ENCODE data around the gene XIRP1.
A peak's percentile ranks its signal among the peaks of the same experiment; 100 is the strongest.

Gene XIRP1

DNA sequence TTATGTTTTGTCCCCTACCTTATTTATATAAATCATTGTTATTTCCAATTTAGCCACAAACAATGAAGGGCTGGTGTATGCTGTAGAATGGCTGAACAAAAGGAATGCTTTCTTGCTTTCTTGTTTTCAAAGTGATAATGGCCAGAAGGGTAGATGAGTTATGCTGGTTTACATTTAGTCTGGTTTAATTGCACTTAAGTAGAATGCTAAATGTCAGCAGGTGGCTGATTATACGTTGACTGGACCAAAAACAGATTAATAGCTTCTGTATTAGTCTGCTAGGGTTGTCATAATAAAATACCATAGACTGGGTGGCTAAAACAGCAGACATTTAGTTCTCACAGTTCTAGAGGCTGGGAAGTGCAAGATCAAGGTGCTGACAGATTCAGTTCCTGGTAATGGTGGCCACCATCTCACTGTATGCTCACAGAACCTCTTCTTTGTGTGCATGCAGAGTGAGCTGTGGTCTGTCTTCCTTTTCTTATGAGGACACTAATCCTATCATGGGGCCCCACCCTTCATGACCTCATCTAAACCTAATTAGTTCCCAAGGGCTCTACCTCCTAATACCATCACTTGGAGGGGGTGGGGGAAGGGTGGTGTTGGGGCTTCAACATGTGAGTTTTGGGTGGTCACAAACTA lies 17.1 kb upstream of the XIRP1 start:
- no peak for DNase-seq (ENCODE audit: low spot score)

DNA sequence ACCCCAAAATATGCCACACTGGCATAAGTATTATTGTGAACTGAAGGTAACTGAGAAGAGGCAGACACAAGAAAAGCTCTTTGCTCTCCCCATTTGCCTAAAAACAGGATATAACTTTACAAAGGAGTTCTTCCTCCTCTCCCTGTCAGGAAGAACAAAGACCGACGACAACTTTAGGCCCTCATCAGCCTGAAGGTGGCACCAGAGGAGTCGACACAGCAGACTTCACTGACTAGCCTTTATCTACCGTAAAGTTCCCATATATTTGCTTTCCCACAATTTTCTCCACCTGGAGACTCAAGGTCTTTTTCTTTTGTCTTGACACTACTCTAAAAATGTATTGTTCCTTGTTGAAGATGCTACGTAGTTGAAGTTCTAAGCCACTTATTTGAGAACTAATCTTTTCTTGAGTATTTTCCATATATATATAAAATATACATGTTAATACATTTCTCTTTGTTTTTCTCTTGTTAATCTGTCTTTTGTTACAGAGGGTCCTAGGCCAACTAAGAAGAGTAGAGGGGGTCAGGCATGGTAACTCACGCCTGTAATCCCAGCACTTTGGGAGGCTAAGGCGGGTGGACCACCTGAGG lies 16.2 kb upstream of the XIRP1 start:
- DNase-seq (ENCODE audit: low spot score), result peak; percentile 65

- no peak for DNase-seq (ENCODE audit: low spot score)
These were observed 15.2 kb upstream of the XIRP1 start for GRCh38 chr3:39207361-39208186.

DNA sequence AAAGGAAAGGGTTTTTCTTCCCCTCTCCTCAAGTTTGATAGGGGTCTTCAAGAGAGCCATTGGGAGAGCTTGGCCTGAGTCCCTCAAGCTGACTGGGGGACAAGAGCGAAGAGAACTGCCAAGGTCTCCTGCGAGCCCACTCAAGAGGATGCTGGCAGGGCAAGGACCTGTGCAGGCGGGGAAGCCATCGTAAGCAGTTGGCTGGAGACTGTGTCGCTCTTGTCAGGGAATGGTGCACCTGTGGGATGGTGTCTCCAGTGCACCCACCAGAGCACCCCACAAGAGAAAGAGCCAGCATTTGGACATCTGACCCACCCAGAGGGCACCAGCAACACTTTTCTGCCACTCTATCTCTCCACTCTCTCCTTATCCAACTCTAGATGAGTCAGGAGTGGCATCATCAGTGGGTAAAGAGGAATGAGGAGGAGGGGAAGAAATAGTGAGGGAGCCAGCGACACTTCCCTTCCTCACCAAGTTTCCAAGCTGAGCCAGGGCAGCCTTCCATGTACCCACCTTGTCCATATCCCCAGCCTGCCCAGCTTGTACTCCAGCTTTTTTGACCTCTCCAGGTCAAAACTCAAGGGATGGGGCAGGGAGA lies 13.6 kb upstream of the XIRP1 start:
- no peak for DNase-seq (ENCODE audit: low spot score)

GRCh38 chr3:39205131-39205530 lies 12.7 kb upstream of the XIRP1 start:
- DNase-seq (ENCODE audit: low spot score), result no peak

- no peak for DNase-seq (ENCODE audit: low spot score)
These were observed 11.5 kb upstream of the XIRP1 start for GRCh38 chr3:39203860-39204259.

- no peak for DNase-seq (ENCODE audit: low spot score)
These were observed 11.0 kb upstream of the XIRP1 start for GRCh38 chr3:39203402-39203801.

GRCh38 chr3:39202094-39202493 lies 9.7 kb upstream of the XIRP1 start:
- no peak for DNase-seq (ENCODE audit: low spot score)

DNA sequence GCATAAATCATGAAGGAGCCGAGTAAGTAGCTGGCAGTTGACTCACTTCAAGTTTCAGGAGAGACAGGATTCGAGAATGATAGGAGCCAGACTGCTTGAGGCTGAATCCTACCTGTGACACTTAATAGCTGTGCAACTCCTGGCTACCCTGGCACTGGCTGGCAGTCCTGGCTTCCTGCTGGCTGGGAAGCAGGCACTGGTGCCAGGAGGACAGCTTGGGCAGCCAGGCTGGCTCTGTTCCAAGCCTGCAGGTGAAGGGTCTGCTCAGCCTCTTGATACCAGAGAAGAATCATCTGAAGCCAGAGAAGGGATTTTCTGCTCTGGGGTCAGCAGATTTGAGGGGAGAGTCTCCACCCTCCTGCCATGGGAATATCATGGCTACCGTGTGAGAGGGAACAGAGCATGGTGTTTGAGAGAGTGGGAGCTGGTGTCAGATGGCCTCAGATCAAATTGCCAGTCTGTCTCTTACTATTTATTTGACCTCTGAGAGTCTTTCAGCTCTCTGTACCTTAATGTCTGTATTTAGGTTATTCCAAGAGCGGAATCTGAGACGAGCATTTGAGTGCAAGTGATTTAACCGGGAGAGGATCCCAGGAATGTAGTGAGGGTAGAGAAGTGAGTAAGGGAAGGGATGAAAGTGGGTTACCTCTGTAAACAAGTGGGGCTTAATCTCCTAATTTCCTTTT lies 4.4 kb upstream of the XIRP1 start:
- DNase-seq (ENCODE audit: low spot score), result no peak

DNA sequence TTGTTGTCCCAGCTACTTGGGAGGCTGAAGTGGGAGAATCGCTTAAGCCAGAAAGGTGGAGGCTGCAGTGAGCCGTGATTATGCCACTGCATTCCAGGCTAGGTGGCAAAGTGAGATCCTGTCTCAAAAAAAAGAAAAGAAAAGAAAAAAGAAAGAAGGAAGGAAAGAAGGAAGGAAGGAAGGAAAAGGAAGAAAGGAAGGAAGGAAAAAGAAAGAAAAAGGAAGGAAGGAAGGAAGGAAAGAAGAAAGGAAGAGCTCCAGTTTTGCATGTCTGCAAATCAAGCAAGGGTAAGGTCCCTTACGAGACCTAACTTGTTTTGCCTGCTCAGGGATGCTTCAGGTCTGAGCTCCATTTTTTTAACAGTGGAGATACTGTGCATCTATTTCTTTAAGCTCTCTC lies 3.6 kb upstream of the XIRP1 start:
- no peak for DNase-seq (ENCODE audit: low spot score)

DNA sequence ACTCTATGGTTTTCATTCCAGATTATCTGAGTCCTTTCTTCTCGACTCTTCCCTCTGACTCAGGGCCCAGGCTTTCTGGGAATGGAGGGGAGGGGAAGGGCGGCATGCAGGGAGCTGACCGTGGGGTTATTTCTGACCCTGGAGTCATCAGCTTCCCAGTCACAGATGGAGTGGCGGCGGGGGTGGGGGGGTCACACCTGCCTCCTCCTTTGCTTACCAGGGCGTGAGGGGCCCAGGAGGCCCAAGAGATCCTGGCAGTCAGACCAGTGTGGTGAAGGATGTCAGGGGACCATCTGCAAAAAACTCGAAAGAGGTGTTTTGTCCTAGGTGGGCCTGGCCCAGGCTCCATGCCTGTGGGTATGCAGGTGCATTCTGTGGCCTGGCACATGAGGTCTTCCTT lies 996 bp upstream of the XIRP1 start:
- DNase-seq (ENCODE audit: low spot score), result no peak

- DNase-seq (ENCODE audit: low spot score), result no peak
These were observed 622 bp downstream of the XIRP1 start for GRCh38 chr3:39191773-39192172.

DNA sequence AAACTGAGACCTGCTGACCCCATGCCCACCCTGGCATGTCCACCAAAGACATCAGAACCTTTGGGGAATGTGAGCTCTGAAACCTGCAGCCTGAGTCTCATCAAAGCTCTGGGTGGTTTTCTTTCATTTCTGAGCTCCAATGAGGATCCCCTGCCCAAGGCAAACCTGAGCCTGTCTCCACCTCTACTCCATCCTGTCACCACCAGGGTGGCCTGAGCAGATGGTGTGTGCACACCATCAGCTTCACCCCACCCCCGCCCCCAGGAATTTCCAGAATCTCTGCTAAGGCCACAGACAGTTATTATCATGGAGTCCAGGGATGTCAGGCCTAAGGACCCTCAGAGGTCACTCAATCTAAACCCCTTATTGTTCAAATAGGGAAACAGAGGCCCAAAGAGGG lies 1.3 kb downstream of the XIRP1 start:
- DNase-seq (ENCODE audit: low spot score), result no peak

GRCh38 chr3:39190281-39191025 lies 1.9 kb downstream of the XIRP1 start:
- DNase-seq (ENCODE audit: low spot score), result no peak

GRCh38 chr3:39189959-39190269 lies 2.5 kb downstream of the XIRP1 start:
- peak; percentile 62 for DNase-seq (ENCODE audit: low spot score)

DNA sequence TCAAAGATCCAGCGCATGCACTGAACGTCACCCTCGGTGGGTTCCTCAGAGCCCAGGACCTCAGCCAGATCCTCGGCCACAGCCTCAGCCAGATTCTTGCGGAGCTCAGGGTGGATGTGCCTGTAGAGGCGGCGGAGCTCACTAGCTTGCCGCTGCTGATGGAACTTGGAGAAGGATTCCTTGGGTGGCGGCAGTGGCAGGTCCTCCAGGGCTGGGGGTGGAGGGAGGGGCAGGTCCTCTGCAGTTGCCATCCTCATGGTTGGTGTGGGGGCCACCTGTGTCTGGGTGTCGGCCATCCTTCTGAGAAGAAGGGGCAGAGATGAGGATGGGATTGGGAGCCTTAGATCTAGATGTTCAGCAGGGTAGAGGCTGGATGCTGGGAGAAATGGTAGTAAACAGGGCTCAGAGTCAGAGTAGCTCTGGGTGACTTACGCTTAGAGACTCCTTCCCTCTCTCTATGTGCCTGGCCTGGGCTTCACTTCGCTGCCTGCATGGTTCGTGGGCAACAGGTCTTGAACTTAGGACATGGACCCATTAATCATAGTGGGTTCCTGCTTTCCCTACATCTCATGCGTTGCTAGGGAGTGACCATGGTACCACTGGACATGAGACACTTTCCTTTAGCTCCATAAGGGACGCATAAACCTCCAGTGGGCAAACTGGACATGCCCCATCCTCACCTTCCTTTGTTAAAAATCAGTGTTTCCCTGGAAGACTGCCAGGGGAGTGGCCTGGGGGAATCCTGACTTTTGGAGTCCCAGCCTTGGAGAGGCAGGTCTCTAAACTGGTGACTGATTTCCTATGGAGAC lies 3.0 kb downstream of the XIRP1 start:
- DNase-seq (ENCODE audit: low spot score), result no peak

DNA sequence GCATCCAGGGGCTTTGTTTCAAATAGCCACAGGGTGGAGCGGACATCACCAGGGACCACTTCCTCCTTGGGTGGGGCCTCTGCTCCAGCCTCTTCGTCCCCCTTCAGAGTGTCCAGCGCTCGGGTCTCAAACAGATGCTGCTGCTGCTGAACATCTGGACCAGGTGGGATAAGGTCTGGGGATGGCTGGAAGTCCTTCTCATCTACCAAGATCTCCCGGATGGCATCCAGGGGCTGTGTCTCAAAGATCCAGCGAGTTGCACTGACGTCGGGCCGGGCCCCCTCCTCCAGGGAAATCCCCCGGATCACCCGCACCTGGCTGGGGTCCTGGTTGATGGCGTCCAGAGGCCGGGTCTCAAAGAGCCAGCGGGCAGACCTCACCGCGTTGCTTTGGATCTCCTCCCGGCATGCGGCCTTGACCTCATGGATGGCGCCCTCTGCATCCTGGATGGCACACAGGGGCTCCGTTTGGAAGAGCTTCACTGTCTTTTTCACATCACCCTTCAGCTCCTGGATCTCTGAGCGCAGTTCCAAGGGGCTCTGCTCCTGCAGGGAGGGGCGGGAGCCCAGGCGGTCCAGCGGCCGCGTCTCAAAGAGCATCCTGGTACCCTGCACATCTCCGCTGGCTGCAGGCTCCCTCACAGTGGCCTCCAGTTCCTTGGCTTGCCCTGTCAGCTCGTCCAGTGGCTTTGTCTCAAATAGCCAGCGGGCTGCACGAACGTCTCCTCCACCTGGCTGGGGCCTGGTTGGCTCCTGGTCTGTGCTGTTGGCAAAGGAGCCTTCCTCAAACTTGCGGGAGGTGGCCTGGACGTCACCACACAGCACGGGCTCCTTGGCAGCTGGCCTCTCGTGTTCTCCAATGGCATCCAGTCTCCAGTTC lies 3.9 kb downstream of the XIRP1 start:
- DNase-seq (ENCODE audit: low spot score), result no peak

- no peak for DNase-seq (ENCODE audit: low spot score)
These were observed 4.8 kb downstream of the XIRP1 start for GRCh38 chr3:39187372-39188155.

- DNase-seq (ENCODE audit: low spot score), result no peak
These were observed 5.7 kb downstream of the XIRP1 start for GRCh38 chr3:39186692-39187151.
